Activated T-helper 17 cell treated with anti-CD3 and anti-CD28 coated beads, Interleukin-2, amount 50 U/mL, for 72 hours (primary cell): ENCODE results near the gene ATG14. TPM values are rescaled to one million over a fixed set of nuclear protein-coding genes. Genes with fewer than 3 reads are reported as not detected.

Experiments
- ATAC-seq: fragments of 150-1000 bp; cut with Tn5 transposase; replicated peaks from 2 replicates; pipeline ENCODE4 v1.10.0; 2021; ENCODE audit warnings: mild to moderate bottlenecking, moderate library complexity
- H3K27ac Mint-ChIP-seq: one replicate; pipeline ENCODE4 v1.8.0; 2022; ENCODE audit warnings: mixed read lengths
- H3K27me3 Mint-ChIP-seq: one replicate; pipeline ENCODE4 v1.8.0; 2022; ENCODE audit warnings: mixed read lengths
- H3K36me3 Mint-ChIP-seq: one replicate; pipeline ENCODE4 v1.8.0; 2022; ENCODE audit warnings: low read depth, mild to moderate bottlenecking, mixed read lengths
- H3K4me1 Mint-ChIP-seq: one replicate; pipeline ENCODE4 v1.8.0; 2022; ENCODE audit warnings: mixed read lengths
- H3K4me3 Mint-ChIP-seq: one replicate; pipeline ENCODE4 v1.8.0; 2022; ENCODE audit warnings: mild to moderate bottlenecking, mixed read lengths
- H3K9me3 Mint-ChIP-seq: one replicate; pipeline ENCODE4 v1.8.0; 2022; ENCODE audit warnings: mixed read lengths
- total RNA-seq, 2 donors: library from RNA; stranded (reverse); gene quantifications; one replicate each; pipeline ENCODE4 v1.2.3, GENCODE V29; 2022

The ATG14 gene
- total RNA-seq, 2 donors from 2014 or later, result 6.2 to 8.0 TPM

GRCh38 chr14:55339770-55340169 is 71.9 kb downstream of the ATG14 start:
- no peaks in the 10 kb centered on the region for H3K9me3 Mint-ChIP-seq
- no peaks in the 10 kb centered on the region for H3K27me3 Mint-ChIP-seq
- peak overlapping the region; percentile 45 for H3K27ac Mint-ChIP-seq
- peak; percentile 84 for ATAC-seq
- no peaks in the 10 kb centered on the region for H3K36me3 Mint-ChIP-seq
- H3K4me3 Mint-ChIP-seq, result peak overlapping the region; percentile 64
- H3K4me1 Mint-ChIP-seq, result peaks cover 45% of the 10 kb centered on the region

DNA sequence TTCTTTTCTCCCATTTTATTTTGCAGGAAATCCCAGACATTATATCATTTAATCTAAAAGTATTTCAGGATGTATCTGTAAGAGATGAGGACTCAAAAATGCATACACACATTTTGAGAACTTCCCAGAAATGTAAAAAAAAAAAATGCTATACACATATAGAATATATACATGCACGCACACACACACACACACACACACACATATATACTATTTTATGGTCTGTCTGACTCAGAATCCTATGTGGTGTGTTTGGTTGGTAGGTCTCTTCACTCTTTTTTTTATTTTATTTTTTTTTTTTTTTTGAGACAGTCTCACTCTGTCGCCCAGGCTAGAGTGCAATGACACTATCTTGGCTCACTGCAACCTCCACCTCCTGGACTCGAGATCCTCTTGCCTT is 74.9 kb downstream of the ATG14 start:
- Mint-ChIP-seq H3K36me3 (no peaks in the 10 kb centered on the region), H3K4me1 (peaks cover 55% of the 10 kb centered on the region), H3K4me3 (peak overlapping the region; percentile 64), H3K9me3 (no peaks in the 10 kb centered on the region), H3K27me3 (no peaks in the 10 kb centered on the region), H3K27ac (peak overlapping the region; percentile 82)
- no peak for ATAC-seq

GRCh38 chr14:55336162-55336561 is 75.5 kb downstream of the ATG14 start:
- peak overlapping the region; percentile 64 for H3K4me3 Mint-ChIP-seq
- H3K27me3 Mint-ChIP-seq, result no peaks in the 10 kb centered on the region

GRCh38 chr14:55333711-55334485 is 77.7 kb downstream of the ATG14 start:
- peak overlapping the region; percentile 75 for H3K4me3 Mint-ChIP-seq
- peak; percentile 52 for ATAC-seq
- H3K36me3 Mint-ChIP-seq, result no peaks in the 10 kb centered on the region
- peaks cover 52% of the 10 kb centered on the region for H3K4me1 Mint-ChIP-seq
- no peaks in the 10 kb centered on the region for H3K27me3 Mint-ChIP-seq
- H3K27ac Mint-ChIP-seq, result peak overlapping the region; percentile 82
- H3K9me3 Mint-ChIP-seq, result no peaks in the 10 kb centered on the region

More at GRCh38 chr14:55336162-55336561, 75.5 kb downstream of the ATG14 start:
- Mint-ChIP-seq H3K36me3 (no peaks in the 10 kb centered on the region), H3K4me1 (peaks cover 53% of the 10 kb centered on the region), H3K27ac (peak overlapping the region; percentile 82), H3K9me3 (no peaks in the 10 kb centered on the region)
- no peak for ATAC-seq

- H3K27me3 Mint-ChIP-seq, result no peaks in the 10 kb centered on the region
- peak overlapping the region; percentile 82 for H3K27ac Mint-ChIP-seq
- ATAC-seq, result peak; percentile 23
- H3K9me3 Mint-ChIP-seq, result no peaks in the 10 kb centered on the region
- H3K4me3 Mint-ChIP-seq, result peak overlapping the region; percentile 75
- no peaks in the 10 kb centered on the region for H3K36me3 Mint-ChIP-seq
- peaks cover 56% of the 10 kb centered on the region for H3K4me1 Mint-ChIP-seq
These were observed 78.7 kb downstream of the ATG14 start for GRCh38 chr14:55332654-55333570.

DNA sequence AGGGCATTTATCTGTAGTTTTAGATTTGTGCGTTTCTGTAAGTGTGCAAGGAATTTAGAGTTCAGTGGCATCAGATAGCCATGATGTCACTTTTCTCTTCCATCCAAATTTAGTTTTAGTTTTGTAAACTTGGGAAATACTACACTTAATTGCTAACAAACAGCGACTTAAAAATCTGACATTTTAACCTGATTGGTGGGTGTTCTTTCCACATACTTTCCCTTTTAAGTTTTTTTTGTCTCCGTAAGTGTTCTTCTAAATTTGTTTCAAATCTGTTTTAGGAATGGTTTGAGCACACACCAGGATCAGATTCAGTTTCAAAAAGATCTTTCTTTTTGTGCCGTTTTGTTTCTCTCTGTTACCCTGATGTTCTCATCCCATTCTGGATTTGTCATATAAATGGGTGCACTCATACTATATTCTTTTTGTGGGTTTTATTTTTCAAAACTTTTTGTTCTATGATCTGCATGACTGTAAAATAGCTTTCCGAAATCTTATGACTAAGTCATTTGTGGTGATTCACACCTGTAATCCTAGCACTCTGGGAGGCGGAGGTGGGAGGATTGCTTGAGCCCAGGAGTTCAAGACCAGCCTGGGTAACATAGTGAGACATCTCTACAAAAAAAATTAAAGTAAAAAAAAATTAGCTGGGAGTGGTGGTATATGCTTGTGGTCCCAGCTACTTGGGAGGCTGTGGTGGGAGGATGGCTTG is 81.5 kb downstream of the ATG14 start:
- Mint-ChIP-seq H3K27me3 (no peaks in the 10 kb centered on the region), H3K27ac (peak overlapping the region; percentile 82), H3K9me3 (no peaks in the 10 kb centered on the region), H3K36me3 (no peaks in the 10 kb centered on the region), H3K4me1 (peaks cover 56% of the 10 kb centered on the region), H3K4me3 (peak overlapping the region; percentile 62)
- peak; percentile 76 for ATAC-seq

GRCh38 chr14:55328317-55328716 is 83.3 kb downstream of the ATG14 start:
- no peaks in the 10 kb centered on the region for H3K9me3 Mint-ChIP-seq
- H3K36me3 Mint-ChIP-seq, result no peaks in the 10 kb centered on the region
- no peaks in the 10 kb centered on the region for H3K27me3 Mint-ChIP-seq
- peaks cover 43% of the 10 kb centered on the region for H3K4me1 Mint-ChIP-seq
- H3K4me3 Mint-ChIP-seq, result no peak overlapping the region
- no peak for ATAC-seq
- H3K27ac Mint-ChIP-seq, result no peak overlapping the region

GRCh38 chr14:55327179-55327578 is 84.5 kb downstream of the ATG14 start:
- peak; percentile 31 for ATAC-seq
- H3K4me3 Mint-ChIP-seq, result no peak overlapping the region
- H3K27ac Mint-ChIP-seq, result peak overlapping the region; percentile 1
- no peaks in the 10 kb centered on the region for H3K27me3 Mint-ChIP-seq
- no peaks in the 10 kb centered on the region for H3K9me3 Mint-ChIP-seq
- no peaks in the 10 kb centered on the region for H3K36me3 Mint-ChIP-seq
- peaks cover 35% of the 10 kb centered on the region for H3K4me1 Mint-ChIP-seq

- Mint-ChIP-seq H3K27me3 (no peaks in the 10 kb centered on the region), H3K27ac (no peak overlapping the region), H3K4me1 (peaks cover 21% of the 10 kb centered on the region), H3K36me3 (no peaks in the 10 kb centered on the region), H3K4me3 (no peak overlapping the region), H3K9me3 (no peaks in the 10 kb centered on the region)
- ATAC-seq, result no peak
These were observed 86.8 kb downstream of the ATG14 start for GRCh38 chr14:55324812-55325211.

DNA sequence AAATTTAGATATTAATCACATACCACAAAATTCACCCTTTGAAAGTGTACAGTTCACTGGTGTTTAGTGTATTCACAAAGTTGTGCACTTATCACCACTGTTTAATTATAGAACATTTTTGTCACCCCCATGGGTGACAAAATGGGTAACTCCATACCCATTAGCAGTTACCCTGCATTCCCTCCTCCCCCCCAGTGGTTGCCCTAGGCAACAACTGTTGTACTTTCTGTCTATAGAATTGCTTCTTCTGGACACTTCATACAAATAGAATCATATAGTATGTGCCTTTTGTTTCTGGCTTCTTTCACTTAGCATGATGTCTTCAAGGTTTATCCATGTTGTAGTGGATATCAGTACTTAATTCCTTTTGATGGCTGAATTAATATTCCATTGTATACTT is 87.7 kb downstream of the ATG14 start:
- H3K9me3 Mint-ChIP-seq, result no peaks in the 10 kb centered on the region
- H3K4me3 Mint-ChIP-seq, result no peak overlapping the region
- H3K27ac Mint-ChIP-seq, result no peak overlapping the region
- peaks cover 20% of the 10 kb centered on the region for H3K4me1 Mint-ChIP-seq
- H3K36me3 Mint-ChIP-seq, result no peaks in the 10 kb centered on the region
- H3K27me3 Mint-ChIP-seq, result no peaks in the 10 kb centered on the region
- ATAC-seq, result no peak

GRCh38 chr14:55318694-55319093 is 92.9 kb downstream of the ATG14 start:
- Mint-ChIP-seq H3K36me3 (peaks cover 21% of the 10 kb centered on the region), H3K9me3 (no peaks in the 10 kb centered on the region), H3K4me1 (peaks cover 14% of the 10 kb centered on the region), H3K27me3 (no peaks in the 10 kb centered on the region), H3K27ac (no peak overlapping the region), H3K4me3 (no peak overlapping the region)
- no peak for ATAC-seq

GRCh38 chr14:55317542-55318306 is 93.9 kb downstream of the ATG14 start:
- no peaks in the 10 kb centered on the region for H3K27me3 Mint-ChIP-seq
- no peak overlapping the region for H3K27ac Mint-ChIP-seq
- peaks cover 30% of the 10 kb centered on the region for H3K36me3 Mint-ChIP-seq
- no peak overlapping the region for H3K4me3 Mint-ChIP-seq
- peaks cover 23% of the 10 kb centered on the region for H3K4me1 Mint-ChIP-seq
- H3K9me3 Mint-ChIP-seq, result peaks cover 6% of the 10 kb centered on the region
- ATAC-seq, result no peak

DNA sequence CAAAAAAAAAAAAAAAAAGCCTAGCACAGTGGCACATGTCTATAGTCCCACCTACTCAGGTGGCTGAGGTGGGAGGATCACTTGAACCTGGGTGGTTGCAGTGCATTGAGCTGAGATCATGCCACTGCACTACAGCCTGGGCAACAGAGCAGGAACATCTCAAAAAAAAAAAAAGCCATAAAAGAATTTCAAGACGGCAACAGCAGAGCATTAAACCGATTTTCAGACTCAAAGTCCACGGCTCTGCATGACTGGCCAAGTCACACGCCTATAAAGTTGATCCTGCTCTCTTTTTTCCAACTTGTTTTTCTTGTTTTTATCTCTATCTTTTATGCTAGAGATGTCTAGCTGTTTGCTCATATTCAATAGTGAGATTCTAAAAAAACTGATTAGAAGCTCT is 95.1 kb downstream of the ATG14 start:
- no peak overlapping the region for H3K27ac Mint-ChIP-seq
- no peaks in the 10 kb centered on the region for H3K27me3 Mint-ChIP-seq
- H3K4me3 Mint-ChIP-seq, result no peak overlapping the region
- peaks cover 23% of the 10 kb centered on the region for H3K4me1 Mint-ChIP-seq
- ATAC-seq, result no peak
- peaks cover 31% of the 10 kb centered on the region for H3K36me3 Mint-ChIP-seq
- peaks cover 6% of the 10 kb centered on the region for H3K9me3 Mint-ChIP-seq
